A673 (cell line): ENCODE results near the gene KAT8. TPM values are rescaled to one million over a fixed set of nuclear protein-coding genes. Genes with fewer than 3 reads are reported as not detected.
"Not testable (repeated sequence)": the region's sequence is repeated elsewhere in the genome, so short reads cannot be mapped to it uniquely, and the experiment has no call there.

ENCODE experiments used
- BruUV-seq: library from RNA; stranded (reverse); fragments of 400-500 nt; replicated peaks from 2 replicates; lab custom pipeline; 2021; lab: Mats Ljungman, UMichigan
- CTCF ChIA-PET: fragments of 300-600 bp; sonication (Branson Sonifier 250); formaldehyde crosslinking; loops from one replicate; lab custom pipeline; 2022; ENCODE audit warnings: antibody characterized with exemption; lab: Charles Lee
- POLR2A ChIA-PET: fragments of 300-600 bp; sonication (Branson Sonifier 250); formaldehyde crosslinking; loops from one replicate; lab custom pipeline; 2022; ENCODE audit warnings: antibody characterized with exemption; ENCODE audit not compliant: low non-redundant PET; lab: Charles Lee
- DNase-seq: peaks from one replicate; pipeline ENCODE4 v3.0.0-alpha.2; 2015; ENCODE audit warnings: low spot score
- H3K27ac ChIP-seq: fragments of 200-600 bp; sonication (generic); 2 replicates; pipeline ENCODE4 v1.5.1; 2016; ENCODE audit warnings: mixed run types, low read depth, mild to moderate bottlenecking, mixed read lengths, antibody characterized with exemption, low read length; ENCODE audit not compliant: poor library complexity, severe bottlenecking
- H3K27me3 ChIP-seq: fragments of 200-600 bp; sonication (generic); replicated peaks from 2 replicates; pipeline ENCODE4 v1.6.1; 2017; ENCODE audit warnings: mixed run types, low read depth, mild to moderate bottlenecking, mixed read lengths, antibody characterized with exemption, low read length; ENCODE audit not compliant: insufficient read depth, poor library complexity
- H3K36me3 ChIP-seq: fragments of 200-600 bp; sonication (generic); 2 replicates; pipeline ENCODE4 v1.6.1; 2016; ENCODE audit warnings: mixed run types, mild to moderate bottlenecking, mixed read lengths, antibody characterized with exemption, low read length; ENCODE audit not compliant: insufficient read depth, poor library complexity, severe bottlenecking
- H3K4me1 ChIP-seq: fragments of 200-600 bp; sonication (generic); 2 replicates; pipeline ENCODE4 v1.6.1; 2017; ENCODE audit warnings: mixed run types, mild to moderate bottlenecking, mixed read lengths, antibody characterized with exemption, low read length; ENCODE audit not compliant: insufficient read depth, poor library complexity, severe bottlenecking
- H3K4me3 ChIP-seq: fragments of 200-600 bp; sonication (generic); 2 replicates; pipeline ENCODE4 v1.5.1; 2016; ENCODE audit warnings: low read depth, mixed run types, mild to moderate bottlenecking, mixed read lengths, low read length; ENCODE audit not compliant: poor library complexity, severe bottlenecking
- H3K9me3 ChIP-seq: fragments of 200-600 bp; sonication (generic); 2 replicates; pipeline ENCODE4 v1.6.1; 2016; ENCODE audit warnings: mixed run types, low read depth, mild to moderate bottlenecking, mixed read lengths, antibody characterized with exemption, low read length; ENCODE audit not compliant: poor library complexity, severe bottlenecking
- CTCF ChIP-seq: fragments of 300-800, 200-600 bp; sonication (generic); conservative IDR thresholded peaks from 2 replicates; pipeline ENCODE4 v1.5.1; 2017; ENCODE audit warnings: low read depth, mild to moderate bottlenecking, antibody characterized with exemption, low read length, moderate library complexity, mixed read lengths
- EZH2 ChIP-seq: fragments of 200-600 bp; sonication (generic); IDR thresholded peaks from 2 replicates; pipeline ENCODE4 v1.6.1; 2017; ENCODE audit warnings: borderline replicate concordance, low read depth, mild to moderate bottlenecking, mixed read lengths, antibody characterized with exemption, low read length; ENCODE audit not compliant: poor library complexity, severe bottlenecking
- intact Hi-C: fragments of 100-400 bp; cut with micrococcal nuclease; formaldehyde crosslinking; loops from one replicate; pipeline ENCODE4 v1.10.0; 2022; ENCODE audit not compliant: unreplicated experiment
- total RNA-seq: library from RNA; stranded (reverse); gene quantifications from 2 replicates; pipeline ENCODE4 v1.2.3, GENCODE V29; 2021

Gene KAT8
- total RNA-seq, 1 experiment from 2014 or later, result 65.4 TPM

- CTCF ChIA-PET, result no interaction called here
Observed at GRCh38 chr16:31136287-31136662, 18.8 kb downstream of the KAT8 start.

GRCh38 chr16:31136822-31137499 is 19.5 kb downstream of the KAT8 start:
- POLR2A ChIA-PET, CTCF ChIA-PET, H3K9me3 ChIP-seq, H3K27me3 ChIP-seq, DNase-seq, BruUV-seq, H3K4me3 ChIP-seq, H3K36me3 ChIP-seq, intact Hi-C loops, H3K27ac ChIP-seq, H3K4me1 ChIP-seq: not testable (repeated sequence)

More at GRCh38 chr16:31136287-31136662, 18.8 kb downstream of the KAT8 start:
- Histone ChIP-seq H3K36me3 (no peaks in the 10 kb centered on the region), H3K9me3 (no peaks in the 10 kb centered on the region), H3K27me3 (no peaks in the 10 kb centered on the region), H3K27ac (no peak overlapping the region), H3K4me1 (peaks cover under 1% of the 10 kb centered on the region), H3K4me3 (no peak overlapping the region)
- DNase-seq, result no peak
- POLR2A ChIA-PET, result interaction anchor here (0.6 kb wide), 1 partner anchor 167 kb away, joined by 3 read pairs; no protein-coding TSS in a partner anchor
- intact Hi-C loops, result no loop called here
- TF ChIP-seq CTCF (no peak), EZH2 (no peak)
- BruUV-seq, result no TSS peak

- intact Hi-C loops, result no loop called here
- Histone ChIP-seq H3K4me1 (peaks cover 11% of the 10 kb centered on the region), H3K27ac (no peak overlapping the region), H3K36me3 (no peaks in the 10 kb centered on the region), H3K9me3 (no peaks in the 10 kb centered on the region), H3K4me3 (no peak overlapping the region), H3K27me3 (no peaks in the 10 kb centered on the region)
- ChIA-PET POLR2A (interaction anchor here (0.6 kb wide), 1 partner anchor 611 kb away, joined by 5 read pairs; no protein-coding TSS in a partner anchor), CTCF (interaction anchor here (0.7 kb wide), 1 partner anchor 321 kb away, joined by 4 read pairs; no protein-coding TSS in a partner anchor)
- no peak for DNase-seq
- no TSS peak for BruUV-seq
- no peak for TF ChIP-seq CTCF
- no peak for TF ChIP-seq EZH2
Observed at GRCh38 chr16:31138621-31139578, 21.4 kb downstream of the KAT8 start.

- BruUV-seq, DNase-seq, CTCF ChIA-PET, POLR2A ChIA-PET, H3K27me3 ChIP-seq, H3K9me3 ChIP-seq, H3K36me3 ChIP-seq: not testable (repeated sequence)
- H3K4me3 ChIP-seq, result peak overlapping the region; percentile 31
- H3K27ac ChIP-seq, result peak overlapping the region; percentile 75
- peaks cover 11% of the 10 kb centered on the region for H3K4me1 ChIP-seq
- intact Hi-C loops, result loop anchor here (5.0 to 10.0 kb wide), 2 partner anchors 144 to 186 kb away; partner anchors contain the start of gene SETD1A
Observed at GRCh38 chr16:31141071-31141469, 23.6 kb downstream of the KAT8 start.
